ENCODE data around the gene CD44. TPM values are rescaled to one million over a fixed set of nuclear protein-coding genes. Genes with fewer than 3 reads are reported as not detected.
A peak's percentile ranks its signal among the peaks of the same experiment; 100 is the strongest.

Gene CD44
- total and polyA plus RNA-seq, 12 donors: 7.0 to 104 (median 25.2) TPM

DNA sequence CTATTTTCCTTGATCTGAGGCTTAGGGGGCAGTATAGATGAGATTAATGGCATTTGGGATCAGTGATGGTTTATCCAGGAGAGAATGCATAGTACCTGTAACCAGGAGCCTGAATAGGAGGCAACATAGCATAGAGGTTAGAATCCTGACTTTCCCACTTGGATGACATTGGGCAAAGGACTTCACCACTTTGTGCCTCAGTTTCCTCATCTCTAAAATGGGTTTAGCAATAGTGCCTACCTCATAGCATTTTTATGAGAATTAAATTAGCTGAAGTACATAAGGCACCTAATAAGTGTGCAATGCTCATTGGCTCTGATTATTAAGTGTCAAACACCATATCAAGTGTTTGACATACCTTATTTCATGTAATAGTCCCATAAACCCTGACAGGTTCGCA is 30.8 kb downstream of the CD44 start:
- peaks cover 0 to 9% (median 0%) of the 10 kb centered on the region in 9 donors for H3K36me3 ChIP-seq
- WGBS, 2 donors: 95 to 100% methylated on average over 1 of the region's 1 CpG
- no peak overlapping the region for H3K4me3 ChIP-seq
- peak overlapping the region in 7 of 10 donors; percentile 0 to 54 (median 32) for H3K27ac ChIP-seq
- TF ChIP-seq, protein P1, sequence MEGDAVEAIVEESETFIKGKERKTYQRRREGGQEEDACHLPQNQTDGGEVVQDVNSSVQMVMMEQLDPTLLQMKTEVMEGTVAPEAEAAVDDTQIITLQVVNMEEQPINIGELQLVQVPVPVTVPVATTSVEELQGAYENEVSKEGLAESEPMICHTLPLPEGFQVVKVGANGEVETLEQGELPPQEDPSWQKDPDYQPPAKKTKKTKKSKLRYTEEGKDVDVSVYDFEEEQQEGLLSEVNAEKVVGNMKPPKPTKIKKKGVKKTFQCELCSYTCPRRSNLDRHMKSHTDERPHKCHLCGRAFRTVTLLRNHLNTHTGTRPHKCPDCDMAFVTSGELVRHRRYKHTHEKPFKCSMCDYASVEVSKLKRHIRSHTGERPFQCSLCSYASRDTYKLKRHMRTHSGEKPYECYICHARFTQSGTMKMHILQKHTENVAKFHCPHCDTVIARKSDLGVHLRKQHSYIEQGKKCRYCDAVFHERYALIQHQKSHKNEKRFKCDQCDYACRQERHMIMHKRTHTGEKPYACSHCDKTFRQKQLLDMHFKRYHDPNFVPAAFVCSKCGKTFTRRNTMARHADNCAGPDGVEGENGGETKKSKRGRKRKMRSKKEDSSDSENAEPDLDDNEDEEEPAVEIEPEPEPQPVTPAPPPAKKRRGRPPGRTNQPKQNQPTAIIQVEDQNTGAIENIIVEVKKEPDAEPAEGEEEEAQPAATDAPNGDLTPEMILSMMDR (IDR thresholded peaks at IDR 0.05): no peak
- intact Hi-C loops (cut with DNase I): loop anchor here in 1 of 10 donors (10.0 kb wide), 1 partner anchor 145 kb away; no protein-coding TSS in a partner anchor
- H3K9me3 ChIP-seq: no peaks in the 10 kb centered on the region
- ATAC-seq (no peak), DNase-seq (no peak)
- H3K4me1 ChIP-seq: peaks cover 5 to 97% (median 45%) of the 10 kb centered on the region in 9 donors
- no peaks in the 10 kb centered on the region for H3K27me3 ChIP-seq

DNA sequence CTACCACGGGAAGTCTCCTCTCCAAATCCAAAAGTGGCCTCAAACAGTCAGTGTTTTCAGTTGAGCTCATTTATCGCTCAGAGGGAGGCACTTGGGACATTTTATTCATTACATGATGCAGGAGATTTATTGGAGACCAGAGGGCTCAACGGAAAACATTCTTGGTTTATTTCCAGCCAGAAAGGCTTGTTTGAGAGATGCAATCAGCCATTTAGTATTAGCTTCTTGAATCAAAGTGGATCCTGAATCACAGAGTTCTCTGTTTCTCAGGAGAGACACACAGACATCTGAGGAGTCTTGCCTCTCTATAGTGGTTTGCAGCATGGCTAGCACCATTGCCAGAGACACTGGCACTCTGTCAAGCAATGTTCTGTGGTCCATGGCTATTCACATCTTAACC is 31.5 kb downstream of the CD44 start:
- no peaks in the 10 kb centered on the region for H3K27me3 ChIP-seq
- no peak for DNase-seq
- H3K27ac ChIP-seq: peak overlapping the region in 7 of 10 donors; percentile 0 to 54 (median 35)
- TF ChIP-seq, protein P1 (IDR thresholded peaks at IDR 0.05): no peak
- no peak overlapping the region for H3K4me3 ChIP-seq
- WGBS, 2 donors: 62 to 75% methylated on average over 3 of the region's 3 CpGs
- H3K9me3 ChIP-seq: no peaks in the 10 kb centered on the region
- H3K4me1 ChIP-seq: peaks cover 5 to 97% (median 45%) of the 10 kb centered on the region in 9 donors
- no peak for ATAC-seq
- peaks cover 0 to 9% (median 0%) of the 10 kb centered on the region in 9 donors for H3K36me3 ChIP-seq
- intact Hi-C loops (cut with DNase I): no loop called here

GRCh38 chr11:35171226-35171625 is 32.3 kb downstream of the CD44 start:
- peaks cover 5 to 93% (median 38%) of the 10 kb centered on the region in 9 donors for H3K4me1 ChIP-seq
- TF ChIP-seq, protein P1 (IDR thresholded peaks at IDR 0.05): no peak
- WGBS, 2 donors: 75 to 81% methylated on average over 1 of the region's 1 CpG
- H3K4me3 ChIP-seq: no peak overlapping the region
- ATAC-seq (no peak), DNase-seq (no peak)
- H3K27ac ChIP-seq: peak overlapping the region in 2 of 10 donors; percentile 53 to 54
- intact Hi-C loops (cut with DNase I): no loop called here
- no peaks in the 10 kb centered on the region for H3K27me3 ChIP-seq
- peaks cover 0 to 10% (median 0%) of the 10 kb centered on the region in 9 donors for H3K36me3 ChIP-seq
- H3K9me3 ChIP-seq: no peaks in the 10 kb centered on the region

DNA sequence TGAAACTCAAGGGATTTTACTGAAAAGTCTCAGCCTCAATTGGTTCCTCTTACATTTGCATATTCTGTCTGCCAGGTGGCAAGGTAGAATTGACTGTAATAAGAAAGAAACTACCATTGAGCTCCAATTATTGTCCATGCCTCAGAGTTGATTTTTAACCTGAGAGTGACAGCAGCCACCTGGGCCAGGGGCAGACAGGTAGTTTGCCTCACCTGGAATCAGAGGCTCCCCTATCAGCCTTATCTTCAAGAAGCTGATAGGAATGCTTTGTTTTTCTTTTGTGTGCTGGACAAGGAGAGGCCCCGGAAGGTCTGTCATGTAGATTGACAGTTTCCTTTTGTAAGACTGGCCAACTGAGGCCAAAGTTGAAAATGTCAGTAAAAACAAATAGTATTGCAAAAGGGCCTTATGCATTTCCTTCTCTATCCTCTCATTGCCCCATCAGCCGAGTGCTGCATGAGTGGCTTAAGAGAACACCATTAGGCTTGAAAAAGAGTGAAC is 34.1 kb downstream of the CD44 start:
- WGBS, 2 donors: 45 to 47% methylated on average over 2 of the region's 2 CpGs
- peak in 2 of 8 donors; percentile 35 to 73 for ATAC-seq
- DNase-seq: no peak
- peaks cover 0 to 28% (median 5%) of the 10 kb centered on the region in 9 donors for H3K36me3 ChIP-seq
- H3K27ac ChIP-seq: peak overlapping the region in 3 of 10 donors; percentile 29 to 82 (median 38)
- no peaks in the 10 kb centered on the region for H3K9me3 ChIP-seq
- intact Hi-C loops (cut with DNase I): no loop called here
- H3K27me3 ChIP-seq: no peaks in the 10 kb centered on the region
- TF ChIP-seq, protein P1 (IDR thresholded peaks at IDR 0.05): no peak
- no peak overlapping the region for H3K4me3 ChIP-seq
- H3K4me1 ChIP-seq: peaks cover 0 to 91% (median 20%) of the 10 kb centered on the region in 9 donors
